GM12878 (cell line): ENCODE results near the gene ASIP. TPM values are rescaled to one million over a fixed set of nuclear protein-coding genes. Genes with fewer than 3 reads are reported as not detected.

Experiments
- ATAC-seq: fragments of 200-7000 bp; cut with Tn5 transposase; 3 replicates; pipeline ENCODE4 v1.9.1; 2020; ENCODE audit warnings: mild to moderate bottlenecking, moderate library complexity
- BruUV-seq: library from RNA; stranded (reverse); fragments of 400-500 nt; replicated peaks from 2 replicates; lab custom pipeline; 2021; lab: Mats Ljungman, UMichigan
- CTCF ChIA-PET: fragments of 300-600 bp; sonication (Branson Sonifier 250); formaldehyde crosslinking; extraction: SDS; loops from one replicate; lab custom pipeline; 2021; ENCODE audit warnings: inconsistent platforms; lab: Yijun Ruan, JAX
- POLR2A ChIA-PET: fragments of 350-600 bp; formaldehyde crosslinking; extraction: SDS; loops from one replicate; lab custom pipeline; 2021; ENCODE audit warnings: inconsistent platforms; lab: Charles Lee
- RAD21 ChIA-PET: fragments of 300-600 bp; sonication (Branson Sonifier 250); formaldehyde crosslinking; loops from one replicate; lab custom pipeline; 2023; ENCODE audit warnings: antibody characterized with exemption; ENCODE audit not compliant: unreplicated experiment; lab: Charles Lee
- SMC1A ChIA-PET: fragments of 300-600 bp; sonication (Branson Sonifier 250); formaldehyde crosslinking; loops from one replicate; lab custom pipeline; 2023; ENCODE audit not compliant: unreplicated experiment, uncharacterized antibody; lab: Charles Lee
- DNase-seq: peaks from one replicate; pipeline ENCODE4 v3.0.0-alpha.2; 2011; ENCODE audit warnings: low read depth, low spot score
- FAIRE-seq: peaks from 3 replicates; lab custom pipeline; 2011; peaks lifted over from hg19 to GRCh38; lab: Jason Lieb, UNC
- H2AFZ ChIP-seq: 2 replicates; pipeline ENCODE4 v1.6.0; 2011; ENCODE audit warnings: low read depth, low read length, control low read depth; ENCODE audit not compliant: control insufficient read depth
- H3K27ac ChIP-seq: 2 replicates; pipeline ENCODE4 v1.5.1; 2011; ENCODE audit warnings: control low read depth; ENCODE audit not compliant: control insufficient read depth, insufficient read depth
- H3K27me3 ChIP-seq, 2 experiments: replicated peaks in 1 of 2; 2 replicates each; pipeline versions ENCODE4 v1.6.0 to v1.6.1; 2011; ENCODE audit warnings: low read length in 1 of 2; ENCODE audit not compliant: control insufficient read depth in 2 of 2, insufficient read depth in 2 of 2
- H3K36me3 ChIP-seq, 2 experiments: 2 replicates each; pipeline ENCODE4 v1.5.1; 2011; ENCODE audit warnings: low read length in 1 of 2; ENCODE audit not compliant: control insufficient read depth in 2 of 2, insufficient read depth in 2 of 2
- H3K4me1 ChIP-seq: 2 replicates; pipeline ENCODE4 v1.6.1; 2011; ENCODE audit warnings: mild to moderate bottlenecking, low read length, moderate library complexity, mixed read lengths; ENCODE audit not compliant: control insufficient read depth, insufficient read depth
- H3K4me2 ChIP-seq: 2 replicates; pipeline ENCODE4 v1.6.0; 2011; ENCODE audit warnings: control low read depth; ENCODE audit not compliant: control insufficient read depth, insufficient read depth
- H3K4me3 ChIP-seq: fragments of 200-600 bp; sonication (generic); 2 replicates; pipeline ENCODE4 v1.5.1; 2016
- H3K79me2 ChIP-seq: 2 replicates; pipeline ENCODE4 v1.6.0; 2011; ENCODE audit warnings: low read length; ENCODE audit not compliant: control insufficient read depth, insufficient read depth
- H3K9ac ChIP-seq: 2 replicates; pipeline ENCODE4 v1.8.0; 2011; ENCODE audit warnings: low read length, control low read depth, mixed read lengths; ENCODE audit not compliant: control insufficient read depth, insufficient read depth
- H3K9me3 ChIP-seq: replicated peaks from 3 replicates; pipeline ENCODE4 v1.5.1; 2011; ENCODE audit warnings: mild to moderate bottlenecking, low read length; ENCODE audit not compliant: control insufficient read depth, insufficient read depth
- H4K20me1 ChIP-seq: 2 replicates; pipeline ENCODE4 v1.6.0; 2011; ENCODE audit not compliant: control insufficient read depth, insufficient read depth
- BHLHE40 ChIP-seq, 2 experiments: fragments of 450-650 bp in 1 of 2; IDR thresholded peaks; 2 replicates each; pipeline ENCODE4 v1.6.1; 2011 to 2017; ENCODE audit warnings: low read depth in 2 of 2, borderline replicate concordance in 1 of 2, improper control_type of control experiment in 1 of 2, low read length in 1 of 2, mild to moderate bottlenecking in 1 of 2
- BMI1 ChIP-seq: fragments of 450-650 bp; IDR thresholded peaks from 2 replicates; pipeline ENCODE4 v1.6.1; 2016; ENCODE audit warnings: mild to moderate bottlenecking, moderate library complexity, borderline replicate concordance
- CEBPB ChIP-seq, 2 experiments: fragments of 150-350 bp in 1 of 2; IDR thresholded peaks; 2 replicates each; pipeline ENCODE4 v1.6.1; 2012 to 2014; ENCODE audit warnings: low read depth in 2 of 2, low read length in 2 of 2, borderline replicate concordance in 1 of 2, inconsistent platforms in 1 of 2
- E2F4 ChIP-seq: IDR thresholded peaks from 2 replicates; pipeline ENCODE4 v1.6.1; 2012; ENCODE audit warnings: low read depth, low read length, improper control_type of control experiment
- HCFC1 ChIP-seq: fragments of 150-350 bp; IDR thresholded peaks from 2 replicates; pipeline ENCODE4 v1.6.1; 2014; ENCODE audit warnings: low read length
- HDGF ChIP-seq: fragments of 450-650 bp; IDR thresholded peaks from 2 replicates; pipeline ENCODE4 v1.6.1; 2016; ENCODE audit warnings: antibody characterized with exemption
- MYB ChIP-seq: fragments of 150-350 bp; IDR thresholded peaks from 2 replicates; pipeline ENCODE4 v1.6.1; 2014; ENCODE audit warnings: mild to moderate bottlenecking, low read depth, low read length, borderline replicate concordance
- NFYA ChIP-seq: IDR thresholded peaks from 2 replicates; pipeline ENCODE4 v1.6.1; 2011; ENCODE audit warnings: low read depth, mild to moderate bottlenecking, low read length, improper control_type of control experiment, borderline replicate concordance
- NR2C1 ChIP-seq: fragments of 450-650 bp; IDR thresholded peaks from 2 replicates; pipeline ENCODE4 v1.6.1; 2017; ENCODE audit warnings: antibody characterized with exemption, mild to moderate bottlenecking, moderate library complexity
- PAX8 ChIP-seq: fragments of 450-650 bp; IDR thresholded peaks from 2 replicates; pipeline ENCODE4 v1.6.1; 2017; ENCODE audit warnings: mild to moderate bottlenecking, moderate library complexity
- RBBP5 ChIP-seq: fragments of 200-600 bp; sonication (generic); conservative IDR thresholded peaks from 2 replicates; pipeline ENCODE4 v1.6.1; 2016
- RCOR1 ChIP-seq: conservative IDR thresholded peaks from 2 replicates; pipeline ENCODE4 v1.6.1; 2012; ENCODE audit warnings: low read depth, low read length, improper control_type of control experiment
- WGBS: methylation state at CpG from one replicate; pipeline ENCODE4 v1.1.6; 2016; ENCODE audit warnings: low lambda C conversion rate; ENCODE audit not compliant: insufficient replicate concordance, insufficient coverage; ENCODE audit errors: missing lambda C conversion rate; 5-methylcytosine and 5-hydroxymethylcytosine counted together
- in situ Hi-C: fragments of 300-500 bp; cut with MboI; formaldehyde crosslinking; loops from 9 replicates; pipeline ENCODE4 v1.14.3; 2018; ENCODE audit warnings: mixed read lengths
- intact Hi-C: fragments of 100-400 bp; cut with micrococcal nuclease; formaldehyde crosslinking; loops from one replicate; pipeline ENCODE4 v1.14.2; 2022; ENCODE audit not compliant: unreplicated experiment
- polyA plus RNA-seq, 11 experiments: library from polyadenylated mRNA; depleted of rRNA in 4 of 11; unstranded in 6 of 11; stranded (reverse) in 5 of 11; fragments of >200 nt; fragmentation: Nextera tagmentation in 4 of 11; fragmentation: Illumina TruSeq in 1 of 11; extraction: Ambion mirVana in 4 of 11; extraction: Trizol in 1 of 11; gene quantifications; 1 replicate in 1 of 11; 2 replicates in 10 of 11; pipeline versions ENCODE4 v1.2.1 to v1.2.3, GENCODE V29; 2011 to 2016; ENCODE audit warnings: inconsistent platforms in 2 of 11, missing spikeins in 2 of 11, low read depth in 1 of 11
- total RNA-seq, 4 experiments: library from RNA; depleted of rRNA in 3 of 4; stranded (reverse); fragments of >200 nt in 3 of 4; fragmentation: Illumina TruSeq in 1 of 4; extraction: Trizol in 1 of 4; gene quantifications; 2 replicates each; pipeline versions ENCODE4 v1.2.1 to v1.2.3, GENCODE V29; 2013 to 2021

ASIP gene
- total and polyA plus RNA-seq, 10 of the 15 experiments (the other 5 are each of a cell fraction or from before 2014, with no cell fraction given) = 0.29 TPM; not detected in 9

GRCh38 chr20:34243377-34243776 is 2.2 kb downstream of the ASIP start:
- TF ChIP-seq PAX8 (no peak), NR2C1 (no peak), HCFC1 (no peak), RCOR1 (no peak), E2F4 (no peak), RBBP5 (no peak), BHLHE40 (IDR thresholded peaks at IDR 0.05; ENCODE audit: borderline replicate concordance in 1 of 2, low read depth in 2 of 2, low read length in 1 of 2) (no peak), MYB (no peak), NFYA (no peak), CEBPB (IDR thresholded peaks at IDR 0.05; ENCODE audit: borderline replicate concordance in 1 of 2, low read depth in 2 of 2, low read length in 2 of 2) (no peak), BMI1 (no peak), HDGF (no peak)
- 81% methylated on average over 3 of the region's 3 CpGs for WGBS
- POLR2A ChIA-PET = interaction anchor here (0.6 kb wide), 1 partner anchor 350 kb away, joined by 5 read pairs; no protein-coding TSS in a partner anchor

More at GRCh38 chr20:34243377-34243776, 2.2 kb downstream of the ASIP start:
- BruUV-seq = no TSS peak
- SMC1A ChIA-PET = no interaction called here
- no peak for FAIRE-seq
- Histone ChIP-seq H4K20me1 (no peaks in the 10 kb centered on the region), H3K9ac (no peak overlapping the region), H3K9me3 (no peaks in the 10 kb centered on the region), H3K4me2 (no peak overlapping the region), H3K27ac (no peak overlapping the region), H3K4me3 (no peak overlapping the region), H3K79me2 (no peaks in the 10 kb centered on the region), H3K27me3 (no peaks in the 10 kb centered on the region; a peak in 1 of 4 replicates), H3K36me3 (no peaks in the 10 kb centered on the region), H2AFZ (no peak overlapping the region), H3K4me1 (no peaks in the 10 kb centered on the region; the same call in 1 of the 2 replicates)
- intact Hi-C loops (no loop called here), in situ Hi-C loops (no loop called here)
- CTCF ChIA-PET = no interaction called here
- RAD21 ChIA-PET = no interaction called here
- ATAC-seq = no peak
- no peak for DNase-seq
